GM12874 (cell line): Measurements from ENCODE around the gene NAB2.

ENCODE experiments used
- CTCF ChIP-seq: IDR thresholded peaks from 2 replicates; pipeline ENCODE4 v1.5.1; 2011; ENCODE audit warnings: low read depth, mild to moderate bottlenecking, control low read depth, low read length, moderate library complexity; ENCODE audit not compliant: insufficient read depth

The NAB2 gene

GRCh38 chr12:57116580-57117281 lies 27.8 kb downstream of the NAB2 start:
- TF ChIP-seq CTCF: no peak

- no peak for TF ChIP-seq CTCF
These were observed 29.9 kb downstream of the NAB2 start for GRCh38 chr12:57118711-57119271.

GRCh38 chr12:57119294-57120085 lies 30.6 kb downstream of the NAB2 start:
- no peak for TF ChIP-seq CTCF

GRCh38 chr12:57123813-57124212 lies 34.9 kb downstream of the NAB2 start:
- no peak for TF ChIP-seq CTCF

- peak; percentile 92 for TF ChIP-seq CTCF
These were observed 35.5 kb downstream of the NAB2 start for GRCh38 chr12:57124261-57124877.

GRCh38 chr12:57126061-57126460 lies 37.1 kb downstream of the NAB2 start:
- no peak for TF ChIP-seq CTCF

- no peak for TF ChIP-seq CTCF
These were observed 37.6 kb downstream of the NAB2 start for GRCh38 chr12:57126561-57126960.
